HepG2 (cell line): ENCODE results near the gene CD19. TPM values are rescaled to one million over a fixed set of nuclear protein-coding genes. Genes with fewer than 3 reads are reported as not detected.

Source experiments
- ATAC-seq: fragments of 200-7000 bp; cut with Tn5 transposase; 3 replicates; pipeline ENCODE4 v1.9.1; 2020; ENCODE audit warnings: mild to moderate bottlenecking, moderate library complexity
- BruUV-seq: library from RNA; stranded (reverse); fragments of 400-500 nt; replicated peaks from 2 replicates; lab custom pipeline; 2021; lab: Mats Ljungman, UMichigan
- CTCF ChIA-PET: fragments of 300-600 bp; formaldehyde crosslinking; extraction: SDS; loops from one replicate; lab custom pipeline; 2021; ENCODE audit warnings: low total read pairs, inconsistent platforms, low intra/inter-chr PET ratio; lab: Yijun Ruan, JAX
- POLR2A ChIA-PET: fragments of 350-600 bp; sonication (Branson Sonifier 250); formaldehyde crosslinking; loops from one replicate; lab custom pipeline; 2020; ENCODE audit warnings: antibody characterized with exemption, inconsistent platforms; lab: Yijun Ruan, JAX
- DNase-seq: peaks from one replicate; pipeline ENCODE4 v3.0.0-alpha.2; 2015; ENCODE audit warnings: low spot score
- FAIRE-seq: peaks from 3 replicates; lab custom pipeline; 2011; peaks lifted over from hg19 to GRCh38; lab: Jason Lieb, UNC
- H2AFZ ChIP-seq: one replicate; pipeline ENCODE4 v1.6.1; 2011; ENCODE audit warnings: low read length, inconsistent platforms
- H3K27ac ChIP-seq: fragments of 300-600 bp; 3 replicates; pipeline ENCODE4 v1.8.0; 2011; ENCODE audit warnings: mixed run types, mild to moderate bottlenecking, mixed read lengths, low read length, inconsistent platforms; ENCODE audit not compliant: insufficient read depth; ENCODE audit errors: extremely low read length
- H3K27me3 ChIP-seq, 2 experiments: fragments of 200-600 bp in 1 of 2; 2 replicates in 1 of 2; 3 replicates in 1 of 2; pipeline versions ENCODE4 v1.6.0 to v1.8.0; 2011; ENCODE audit warnings: low read length in 2 of 2, mild to moderate bottlenecking in 2 of 2, moderate library complexity in 2 of 2, inconsistent platforms in 1 of 2; ENCODE audit not compliant: insufficient read depth in 2 of 2, control insufficient read depth in 1 of 2
- H3K36me3 ChIP-seq, 2 experiments: fragments of 200-600 bp in 1 of 2; replicated peaks in 1 of 2; 2 replicates in 1 of 2; 3 replicates in 1 of 2; pipeline versions ENCODE4 v1.5.1 to v1.8.0; 2011; ENCODE audit warnings: low read length in 2 of 2, inconsistent platforms in 1 of 2; ENCODE audit not compliant: insufficient read depth in 2 of 2, control insufficient read depth in 1 of 2
- H3K4me1 ChIP-seq: 2 replicates; pipeline ENCODE4 v1.5.1; 2012; ENCODE audit warnings: low read length, inconsistent platforms; ENCODE audit not compliant: insufficient read depth
- H3K4me2 ChIP-seq: 2 replicates; pipeline ENCODE4 v1.6.0; 2011; ENCODE audit warnings: low read depth, low read length, inconsistent platforms
- H3K4me3 ChIP-seq, 3 experiments: fragments of 200-600 bp in 1 of 3; sonication (generic), shearing (Covaris generic) in 1 of 3; replicated peaks in 1 of 3; 2 replicates each; pipeline ENCODE4 v1.5.1; 2011 to 2016; ENCODE audit warnings: low read length in 3 of 3, inconsistent platforms in 2 of 3, low read depth in 2 of 3, mild to moderate bottlenecking in 2 of 3, control low read depth in 1 of 3, mixed read lengths in 1 of 3; ENCODE audit not compliant: insufficient read depth in 1 of 3
- H3K79me2 ChIP-seq: one replicate; pipeline ENCODE4 v1.6.1; 2011; ENCODE audit warnings: low read length, inconsistent platforms; ENCODE audit not compliant: insufficient read depth
- H3K9ac ChIP-seq: 2 replicates; pipeline ENCODE4 v1.6.0; 2011; ENCODE audit warnings: mild to moderate bottlenecking, low read depth, low read length, inconsistent platforms; ENCODE audit not compliant: insufficient read depth
- H3K9me3 ChIP-seq: 2 replicates; pipeline ENCODE4 v1.5.1; 2012; ENCODE audit warnings: mild to moderate bottlenecking, low read length
- H4K20me1 ChIP-seq: 2 replicates; pipeline ENCODE4 v1.6.0; 2011; ENCODE audit warnings: inconsistent platforms, mild to moderate bottlenecking, low read length, moderate library complexity; ENCODE audit not compliant: insufficient read depth
- AGO2 ChIP-seq: fragments of 200-400 bp; formaldehyde crosslinking; optimal IDR thresholded peaks from 2 replicates; pipeline ENCODE3; 2017; ENCODE audit warnings: mild to moderate bottlenecking, low read depth, low read length, moderate library complexity
- HNF1A ChIP-seq, 2 experiments: sonication (generic) in 1 of 2; formaldehyde crosslinking in 1 of 2; IDR thresholded peaks; 2 replicates each; pipeline versions ENCODE4 v1.4.0 to v1.6.1; 2016 to 2020; ENCODE audit warnings: borderline replicate concordance in 1 of 2, low read depth in 1 of 2, mild to moderate bottlenecking in 1 of 2, missing genetic modification reagents in 1 of 2
- KDM2A ChIP-seq: sonication (generic); formaldehyde crosslinking; IDR thresholded peaks from 2 replicates; pipeline ENCODE4 v1.4.0; 2020; ENCODE audit warnings: low read depth, missing genetic modification reagents, borderline replicate concordance
- RXRB ChIP-seq: IDR thresholded peaks from 2 replicates; pipeline ENCODE4 v1.6.1; 2016; ENCODE audit warnings: borderline replicate concordance, missing genetic modification reagents, missing compliant biosample characterization
- SRSF1 ChIP-seq: fragments of 200-400 bp; formaldehyde crosslinking; optimal IDR thresholded peaks from 2 replicates; pipeline ENCODE3; 2017; ENCODE audit warnings: mild to moderate bottlenecking, low read depth, low read length, moderate library complexity
- SRY ChIP-seq: sonication (generic); formaldehyde crosslinking; IDR thresholded peaks from 2 replicates; pipeline ENCODE4 v1.8.0; 2022; ENCODE audit warnings: mild to moderate bottlenecking, missing genetic modification reagents
- TBL1XR1 ChIP-seq: fragments of 150-350 bp; IDR thresholded peaks from 2 replicates; pipeline ENCODE4 v1.6.1; 2014; ENCODE audit warnings: borderline replicate concordance, low read length; ENCODE audit not compliant: partially characterized antibody
- ZBTB38 ChIP-seq: sonication (generic); formaldehyde crosslinking; IDR thresholded peaks from 2 replicates; pipeline ENCODE4 v1.5.1; 2020; ENCODE audit warnings: mild to moderate bottlenecking, missing genetic modification reagents
- ZNF180 ChIP-seq: sonication (generic); formaldehyde crosslinking; IDR thresholded peaks from 2 replicates; pipeline ENCODE4 v1.4.0; 2020; ENCODE audit warnings: low read depth, missing genetic modification reagents, borderline replicate concordance
- ZNF367 ChIP-seq: sonication (generic); formaldehyde crosslinking; IDR thresholded peaks from 2 replicates; pipeline ENCODE4 v1.4.0; 2020; ENCODE audit warnings: missing genetic modification reagents, borderline replicate concordance
- ZNF501 ChIP-seq: sonication (generic); formaldehyde crosslinking; IDR thresholded peaks from 2 replicates; pipeline ENCODE4 v1.5.1; 2020; ENCODE audit warnings: mild to moderate bottlenecking, moderate library complexity, missing genetic modification reagents
- ZNF672 ChIP-seq: sonication (generic); formaldehyde crosslinking; IDR thresholded peaks from 2 replicates; pipeline ENCODE4 v1.8.1; 2022; ENCODE audit warnings: missing genetic modification reagents
- ZNF678 ChIP-seq: sonication (generic); formaldehyde crosslinking; IDR thresholded peaks from 2 replicates; pipeline ENCODE4 v1.4.0; 2020; ENCODE audit warnings: mild to moderate bottlenecking, missing genetic modification reagents
- ZSCAN29 ChIP-seq: sonication (generic); formaldehyde crosslinking; conservative IDR thresholded peaks from 2 replicates; pipeline ENCODE4 v1.4.0; 2020; ENCODE audit warnings: mild to moderate bottlenecking, missing genetic modification reagents
- WGBS: methylation state at CpG from one replicate; pipeline ENCODE4 v1.1.6; 2017; ENCODE audit warnings: low lambda C conversion rate; 5-methylcytosine and 5-hydroxymethylcytosine counted together
- in situ Hi-C: cut with HindIII; loops from 2 replicates; pipeline ENCODE4 v1.10.0; 2017; ENCODE audit warnings: low pct_unique_long_range_greater_than_20kb; ENCODE audit not compliant: extremely low pct_ligation_motif_present
- intact Hi-C: fragments of 100-400 bp; cut with micrococcal nuclease; formaldehyde crosslinking; loops from one replicate; pipeline ENCODE4 v1.10.0; 2022; ENCODE audit not compliant: unreplicated experiment
- polyA plus RNA-seq, 8 experiments: library from polyadenylated mRNA; depleted of rRNA in 3 of 8; stranded (reverse) in 7 of 8; unstranded in 1 of 8; fragments of >200 nt; fragmentation: Illumina TruSeq in 4 of 8; extraction: Trizol in 4 of 8; gene quantifications; 2 replicates each; pipeline versions ENCODE4 v1.2.1 to v1.2.3, GENCODE V29; 2011 to 2016; ENCODE audit warnings: low read depth in 4 of 8, missing spikeins in 1 of 8, mixed read lengths in 1 of 8; ENCODE audit not compliant: insufficient read depth in 1 of 8
- total RNA-seq, 5 experiments: library from RNA; depleted of rRNA; stranded (reverse); fragments of >200 nt; fragmentation: Illumina TruSeq; extraction: Trizol; gene quantifications; 2 replicates each; pipeline ENCODE4 v1.2.3, GENCODE V29; 2016; ENCODE audit warnings: low read depth in 1 of 5
- TF ChIP-seq, protein P1 (sequence below): sonication (generic); formaldehyde crosslinking; IDR thresholded peaks from 2 replicates; pipeline ENCODE4 v1.4.0; 2020; ENCODE audit warnings: mild to moderate bottlenecking, missing genetic modification reagents
- TF ChIP-seq, protein P2 (sequence below): sonication (generic); formaldehyde crosslinking; IDR thresholded peaks from 2 replicates; pipeline ENCODE4 v1.4.0; 2020; ENCODE audit warnings: missing genetic modification reagents
- TF ChIP-seq, protein P3 (sequence below): sonication (generic); formaldehyde crosslinking; IDR thresholded peaks from 2 replicates; pipeline ENCODE4 v1.8.0; 2022; ENCODE audit warnings: mild to moderate bottlenecking, missing genetic modification reagents, moderate library complexity

CD19 gene
- total and polyA plus RNA-seq, 2 of the 13 experiments (the other 11 are each of a cell fraction or from before 2014, with no cell fraction given), result 0.55 to 1.1 TPM

DNA sequence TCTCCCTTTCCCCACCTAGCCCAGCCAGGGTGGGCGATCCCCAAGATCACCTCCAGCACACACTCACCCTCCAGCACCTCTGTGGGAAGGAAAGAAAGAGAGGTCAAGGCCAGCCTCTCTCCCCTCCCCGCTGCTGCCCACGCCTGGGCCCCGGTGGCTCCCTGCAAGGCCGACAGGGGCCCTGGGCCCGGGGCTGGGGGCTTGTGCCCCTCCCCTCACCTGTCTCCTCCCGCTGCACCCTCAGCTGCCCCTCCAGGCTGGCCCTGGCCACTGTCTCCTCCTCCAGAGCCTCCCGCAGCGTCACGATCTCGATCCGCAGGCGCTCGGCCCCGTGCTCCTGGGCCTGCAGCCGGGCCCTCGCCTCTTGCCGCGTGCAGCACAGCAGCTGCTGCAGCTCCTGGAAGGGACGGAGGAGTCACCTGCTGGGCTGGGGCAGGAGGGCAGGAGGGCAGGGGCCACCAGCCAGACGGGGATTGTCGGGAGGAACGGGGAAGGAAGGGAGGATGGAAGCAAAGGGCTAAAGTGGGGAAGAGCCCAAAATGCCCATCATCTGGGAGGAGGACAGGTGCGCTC, 25.9 kb upstream of the CD19 start:
- BruUV-seq, result no TSS peak
- 88% methylated on average over 21 of the region's 24 CpGs for WGBS
- Histone ChIP-seq H2AFZ (no peak overlapping the region), H3K27me3 (no peaks in the 10 kb centered on the region), H3K27ac (no peak overlapping the region), H3K9ac (no peak overlapping the region), H3K4me3 (no peak overlapping the region), H3K4me1 (no peaks in the 10 kb centered on the region), H3K36me3 (peaks cover 8% of the 10 kb centered on the region in 2 experiments; a peak in 3 of 5 replicates), H3K4me2 (no peak overlapping the region), H4K20me1 (no peaks in the 10 kb centered on the region), H3K9me3 (no peaks in the 10 kb centered on the region), H3K79me2 (no peaks in the 10 kb centered on the region)
- intact Hi-C loops, result no loop called here
- POLR2A ChIA-PET, result interaction anchor here (0.8 kb wide), 1 partner anchor 9 kb away, joined by 3 read pairs; no protein-coding TSS in a partner anchor
- in situ Hi-C loops, result no loop called here
- DNase-seq, result no peak
- no peak for FAIRE-seq
- ATAC-seq, result peak; percentile 3; the same call in 1 of the 3 replicates
- CTCF ChIA-PET, result no interaction called here
- TF ChIP-seq SRSF1, result no peak
- TF ChIP-seq, protein P1, sequence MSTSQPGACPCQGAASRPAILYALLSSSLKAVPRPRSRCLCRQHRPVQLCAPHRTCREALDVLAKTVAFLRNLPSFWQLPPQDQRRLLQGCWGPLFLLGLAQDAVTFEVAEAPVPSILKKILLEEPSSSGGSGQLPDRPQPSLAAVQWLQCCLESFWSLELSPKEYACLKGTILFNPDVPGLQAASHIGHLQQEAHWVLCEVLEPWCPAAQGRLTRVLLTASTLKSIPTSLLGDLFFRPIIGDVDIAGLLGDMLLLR (CRISPR knock-in tag), result no peak
- TF ChIP-seq, protein P2, sequence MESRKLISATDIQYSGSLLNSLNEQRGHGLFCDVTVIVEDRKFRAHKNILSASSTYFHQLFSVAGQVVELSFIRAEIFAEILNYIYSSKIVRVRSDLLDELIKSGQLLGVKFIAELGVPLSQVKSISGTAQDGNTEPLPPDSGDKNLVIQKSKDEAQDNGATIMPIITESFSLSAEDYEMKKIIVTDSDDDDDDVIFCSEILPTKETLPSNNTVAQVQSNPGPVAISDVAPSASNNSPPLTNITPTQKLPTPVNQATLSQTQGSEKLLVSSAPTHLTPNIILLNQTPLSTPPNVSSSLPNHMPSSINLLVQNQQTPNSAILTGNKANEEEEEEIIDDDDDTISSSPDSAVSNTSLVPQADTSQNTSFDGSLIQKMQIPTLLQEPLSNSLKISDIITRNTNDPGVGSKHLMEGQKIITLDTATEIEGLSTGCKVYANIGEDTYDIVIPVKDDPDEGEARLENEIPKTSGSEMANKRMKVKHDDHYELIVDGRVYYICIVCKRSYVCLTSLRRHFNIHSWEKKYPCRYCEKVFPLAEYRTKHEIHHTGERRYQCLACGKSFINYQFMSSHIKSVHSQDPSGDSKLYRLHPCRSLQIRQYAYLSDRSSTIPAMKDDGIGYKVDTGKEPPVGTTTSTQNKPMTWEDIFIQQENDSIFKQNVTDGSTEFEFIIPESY (CRISPR knock-in tag), result peak; percentile 56; the same call in 1 of the 2 replicates
- no peak for TF ChIP-seq ZNF501 (CRISPR knock-in tag)
- 0 out of 2 replicates have a peak, but pooled peaks have one; percentile 40 for TF ChIP-seq ZNF672 (CRISPR knock-in tag)
- no peak for TF ChIP-seq TBL1XR1
- no peak for TF ChIP-seq ZNF180 (CRISPR knock-in tag)
- TF ChIP-seq AGO2, result peak; percentile 71
- 0 out of 2 replicates have a peak, but pooled peaks have one; percentile 18 for TF ChIP-seq KDM2A (CRISPR knock-in tag)
- TF ChIP-seq, protein P3, sequence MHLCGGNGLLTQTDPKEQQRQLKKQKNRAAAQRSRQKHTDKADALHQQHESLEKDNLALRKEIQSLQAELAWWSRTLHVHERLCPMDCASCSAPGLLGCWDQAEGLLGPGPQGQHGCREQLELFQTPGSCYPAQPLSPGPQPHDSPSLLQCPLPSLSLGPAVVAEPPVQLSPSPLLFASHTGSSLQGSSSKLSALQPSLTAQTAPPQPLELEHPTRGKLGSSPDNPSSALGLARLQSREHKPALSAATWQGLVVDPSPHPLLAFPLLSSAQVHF (CRISPR knock-in tag), result no peak
- TF ChIP-seq ZBTB38, result peak; percentile 92
- TF ChIP-seq ZNF678, result no peak
- no peak for TF ChIP-seq RXRB (CRISPR knock-in tag)
- no peak for TF ChIP-seq SRY
- TF ChIP-seq ZNF367 (CRISPR knock-in tag), result no peak
- no peak for TF ChIP-seq HNF1A (IDR thresholded peaks at IDR 0.05; ENCODE audit: low read depth)
- TF ChIP-seq HNF1A (CRISPR knock-in tag; IDR thresholded peaks at IDR 0.05; ENCODE audit: borderline replicate concordance), result no peak
- no peak for TF ChIP-seq ZSCAN29 (CRISPR knock-in tag)
